Astrocyte of the cerebellum (primary cell): Measurements from ENCODE around the gene ABCE1.
A peak's percentile ranks its signal among the peaks of the same experiment; 100 is the strongest.

Source experiments
- DNase-seq: peaks from one replicate; pipeline ENCODE4 v3.0.0-alpha.2; 2011; ENCODE audit warnings: low read depth
- H3K4me3 ChIP-seq: 2 replicates; pipeline ENCODE4 v1.5.1; 2011; ENCODE audit warnings: mild to moderate bottlenecking, low read depth, low read length, moderate library complexity
- CTCF ChIP-seq: IDR thresholded peaks from 2 replicates; pipeline ENCODE4 v1.5.1; 2012; ENCODE audit warnings: low read length, low read depth, moderate library complexity, mild to moderate bottlenecking; ENCODE audit errors: missing control alignments
- in situ Hi-C: cut with HindIII; loops from 2 replicates; pipeline ENCODE4 v1.10.0; 2017; ENCODE audit warnings: low sequenced_read_pairs

ABCE1 gene

GRCh38 chr4:145081756-145082155 lies 16.4 kb upstream of the ABCE1 start:
- no peak for DNase-seq
- H3K4me3 ChIP-seq: no peak overlapping the region
- in situ Hi-C loops: loop anchor here (25.0 kb wide), 1 partner anchor 894 kb away; no protein-coding TSS in a partner anchor
- TF ChIP-seq CTCF: no peak

GRCh38 chr4:145083891-145084605 lies 14.1 kb upstream of the ABCE1 start:
- DNase-seq: peak; percentile 77
- TF ChIP-seq CTCF: no peak
- in situ Hi-C loops: loop anchor here (25.0 kb wide), 1 partner anchor 897 kb away; no protein-coding TSS in a partner anchor
- no peak overlapping the region for H3K4me3 ChIP-seq

- H3K4me3 ChIP-seq: no peak overlapping the region
- in situ Hi-C loops: loop anchor here (25.0 kb wide), 1 partner anchor 903 kb away; no protein-coding TSS in a partner anchor
- DNase-seq: no peak
- TF ChIP-seq CTCF: no peak
These were observed 7.7 kb upstream of the ABCE1 start for GRCh38 chr4:145090380-145090779.

- in situ Hi-C loops: loop anchor here (25.0 kb wide), 1 partner anchor 906 kb away; no protein-coding TSS in a partner anchor
- TF ChIP-seq CTCF: no peak
- no peak overlapping the region for H3K4me3 ChIP-seq
- DNase-seq: no peak
These were observed 4.5 kb upstream of the ABCE1 start for GRCh38 chr4:145093638-145094037.

GRCh38 chr4:145097331-145097820 lies 735 bp upstream of the ABCE1 start:
- TF ChIP-seq CTCF: no peak
- peak overlapping the region; percentile 83 for H3K4me3 ChIP-seq
- DNase-seq: no peak
- in situ Hi-C loops: loop anchor here (25.0 kb wide), 1 partner anchor 910 kb away; no protein-coding TSS in a partner anchor

- TF ChIP-seq CTCF: no peak
These were observed 545 bp downstream of the ABCE1 start for GRCh38 chr4:145098675-145099037.

More at GRCh38 chr4:145098675-145099037, 545 bp downstream of the ABCE1 start:
- DNase-seq: peak; percentile 16
- H3K4me3 ChIP-seq: peak overlapping the region; percentile 83
- in situ Hi-C loops: loop anchor here (25.0 kb wide), 1 partner anchor 911 kb away; no protein-coding TSS in a partner anchor
